GM12865 (cell line): ENCODE results near the gene KRT81.

Experiments used
- DNase-seq: peaks from one replicate; pipeline ENCODE4 v3.0.0; 2010; ENCODE audit warnings: low read depth
- H3K4me3 ChIP-seq: 2 replicates; pipeline ENCODE4 v1.5.1; 2011; ENCODE audit warnings: mild to moderate bottlenecking, low read depth, low read length, control low read depth
- CTCF ChIP-seq: IDR thresholded peaks from 2 replicates; pipeline ENCODE4 v1.5.1; 2011; ENCODE audit warnings: low read length, control low read depth, low read depth, inconsistent platforms; ENCODE audit not compliant: insufficient read depth; ENCODE audit errors: missing control alignments

Gene KRT81

GRCh38 chr12:52291267-52291935, at the start of gene KRT81:
Gene KRT81, minus strand, starts transcription at chr12:52291534. Its CDS starts 69 bp downstream, at chr12:52291465.
- H3K4me3 ChIP-seq = no peak within 1 kb of the TSS
- no peak for TF ChIP-seq CTCF
- no peak for DNase-seq

GRCh38 chr12:52338241-52338960, 47.1 kb upstream of the KRT81 start:
- H3K4me3 ChIP-seq = no peak overlapping the region
- no peak for DNase-seq
- no peak for TF ChIP-seq CTCF

DNA sequence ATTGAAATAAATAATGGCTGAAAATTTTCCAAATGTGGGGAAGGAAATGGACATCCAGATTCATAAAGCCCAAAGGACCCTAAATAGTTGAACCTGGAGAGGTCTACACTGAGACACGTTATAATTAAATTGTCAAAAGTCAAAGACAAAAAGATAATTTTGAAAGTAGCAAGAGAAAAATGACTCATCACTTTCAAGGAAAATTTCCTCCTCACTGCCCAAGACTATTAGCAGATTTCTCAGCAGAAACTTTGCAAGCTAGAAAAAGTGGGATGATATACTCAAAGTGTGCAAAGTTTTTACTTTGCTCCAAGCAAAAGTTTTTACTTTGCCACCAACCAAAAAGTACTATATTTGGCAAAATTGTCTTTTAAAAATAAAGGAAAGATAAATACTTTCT, 45.7 kb upstream of the KRT81 start:
- no peak overlapping the region for H3K4me3 ChIP-seq
- TF ChIP-seq CTCF = no peak
- DNase-seq = no peak

DNA sequence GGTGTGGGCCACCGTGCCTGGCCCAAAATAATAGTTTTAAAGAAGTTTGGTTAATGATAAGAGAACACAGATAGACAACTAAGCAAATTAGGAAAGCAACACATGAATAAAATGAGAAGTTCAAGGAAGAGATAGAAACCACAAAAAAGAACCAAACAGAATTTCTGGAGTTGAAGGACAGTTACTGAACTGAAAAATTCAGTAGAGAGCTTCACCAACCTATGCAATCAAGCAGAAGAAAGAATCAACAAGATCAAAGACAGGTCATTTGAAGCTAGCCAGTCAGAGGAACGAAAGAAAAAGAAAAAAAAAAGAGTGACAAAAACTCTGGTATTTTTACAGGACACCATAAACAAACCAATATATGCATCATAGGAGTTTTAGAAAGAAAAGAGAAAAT, 45.3 kb upstream of the KRT81 start:
- DNase-seq = no peak
- H3K4me3 ChIP-seq = no peak overlapping the region
- no peak for TF ChIP-seq CTCF

- no peak overlapping the region for H3K4me3 ChIP-seq
- DNase-seq = no peak
- TF ChIP-seq CTCF = no peak
These were observed 44.4 kb upstream of the KRT81 start for GRCh38 chr12:52335598-52336262.

GRCh38 chr12:52334185-52334584, 42.9 kb upstream of the KRT81 start:
- no peak overlapping the region for H3K4me3 ChIP-seq
- TF ChIP-seq CTCF = no peak
- DNase-seq = no peak
